ENCODE data around the gene HSPA12A.

DNA sequence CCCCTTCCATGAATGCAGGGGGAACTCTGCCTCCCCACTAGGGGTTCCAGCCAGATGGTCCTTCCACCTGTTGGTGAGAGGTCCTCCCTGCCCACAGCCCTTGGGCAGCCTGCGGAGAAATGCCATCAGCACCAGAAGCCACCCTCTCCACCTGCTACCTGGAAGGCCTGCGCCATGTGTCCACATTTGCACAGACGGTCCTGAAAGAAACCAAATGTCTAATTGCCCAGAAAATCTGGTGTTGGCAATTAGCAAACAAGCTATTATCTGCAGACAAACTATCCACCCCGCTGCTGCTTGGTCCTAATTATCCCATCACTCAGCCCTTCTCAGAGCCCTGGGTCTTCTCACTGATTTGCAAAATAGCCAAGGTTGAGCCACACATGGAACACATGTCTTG is 32.3 kb downstream of the HSPA12A start:
- no peak for TF ChIP-seq EP300 (IDR thresholded peaks at IDR 0.05)
- TF ChIP-seq, protein P1, sequence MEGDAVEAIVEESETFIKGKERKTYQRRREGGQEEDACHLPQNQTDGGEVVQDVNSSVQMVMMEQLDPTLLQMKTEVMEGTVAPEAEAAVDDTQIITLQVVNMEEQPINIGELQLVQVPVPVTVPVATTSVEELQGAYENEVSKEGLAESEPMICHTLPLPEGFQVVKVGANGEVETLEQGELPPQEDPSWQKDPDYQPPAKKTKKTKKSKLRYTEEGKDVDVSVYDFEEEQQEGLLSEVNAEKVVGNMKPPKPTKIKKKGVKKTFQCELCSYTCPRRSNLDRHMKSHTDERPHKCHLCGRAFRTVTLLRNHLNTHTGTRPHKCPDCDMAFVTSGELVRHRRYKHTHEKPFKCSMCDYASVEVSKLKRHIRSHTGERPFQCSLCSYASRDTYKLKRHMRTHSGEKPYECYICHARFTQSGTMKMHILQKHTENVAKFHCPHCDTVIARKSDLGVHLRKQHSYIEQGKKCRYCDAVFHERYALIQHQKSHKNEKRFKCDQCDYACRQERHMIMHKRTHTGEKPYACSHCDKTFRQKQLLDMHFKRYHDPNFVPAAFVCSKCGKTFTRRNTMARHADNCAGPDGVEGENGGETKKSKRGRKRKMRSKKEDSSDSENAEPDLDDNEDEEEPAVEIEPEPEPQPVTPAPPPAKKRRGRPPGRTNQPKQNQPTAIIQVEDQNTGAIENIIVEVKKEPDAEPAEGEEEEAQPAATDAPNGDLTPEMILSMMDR (IDR thresholded peaks at IDR 0.05), result no peak

All from esophagus muscularis mucosa (tissue), 3 donors.